Liver (tissue), 10 donors: ENCODE data around the gene HNRNPA1. TPM values are rescaled to one million over a fixed set of nuclear protein-coding genes. Genes with fewer than 3 reads are reported as not detected.

Experiments
- DNase-seq: peaks from one replicate; pipeline ENCODE4 v3.0.0-alpha.2; 2017; ENCODE audit warnings: low spot score
- H3K27ac ChIP-seq, 2 donors: one replicate each; pipeline ENCODE4 v1.7.0; 2013; ENCODE audit warnings: inconsistent platforms in 2 of 2, low read length in 2 of 2, control low read depth in 1 of 2, low read depth in 1 of 2, mild to moderate bottlenecking in 1 of 2
- H3K27me3 ChIP-seq, 4 donors: one replicate each; pipeline versions ENCODE4 v1.6.1 to v1.7.0; 2013; ENCODE audit warnings: low read length in 3 of 4, inconsistent platforms in 1 of 4, mild to moderate bottlenecking in 1 of 4, moderate library complexity in 1 of 4; ENCODE audit not compliant: control insufficient read depth in 4 of 4, insufficient read depth in 4 of 4
- H3K36me3 ChIP-seq, 4 donors: one replicate each; pipeline versions ENCODE4 v1.6.1 to v1.7.0; 2013; ENCODE audit warnings: low read length in 3 of 4, mild to moderate bottlenecking in 3 of 4, low read depth in 1 of 4, moderate library complexity in 1 of 4; ENCODE audit not compliant: control insufficient read depth in 4 of 4, insufficient read depth in 3 of 4
- H3K4me1 ChIP-seq, 4 donors: one replicate each; pipeline versions ENCODE4 v1.6.1 to v1.7.0; 2013; ENCODE audit warnings: low read length in 3 of 4, mild to moderate bottlenecking in 3 of 4, moderate library complexity in 1 of 4; ENCODE audit not compliant: control insufficient read depth in 4 of 4, insufficient read depth in 4 of 4
- H3K4me3 ChIP-seq, 3 donors: one replicate each; pipeline versions ENCODE4 v1.6.1 to v1.7.0; 2013; ENCODE audit warnings: low read length in 3 of 3, control low read depth in 1 of 3, low read depth in 1 of 3, mild to moderate bottlenecking in 1 of 3
- H3K9ac ChIP-seq, 2 donors: one replicate each; pipeline ENCODE4 v1.7.0; 2013; ENCODE audit warnings: low read length in 2 of 2, mild to moderate bottlenecking in 2 of 2, moderate library complexity in 2 of 2, control low read depth in 1 of 2, low read depth in 1 of 2
- H3K9me3 ChIP-seq, 4 donors: one replicate each; pipeline versions ENCODE4 v1.6.1 to v1.7.0; 2013; ENCODE audit warnings: low read length in 3 of 4; ENCODE audit not compliant: control insufficient read depth in 4 of 4
- EGR1 ChIP-seq, 2 donors: IDR thresholded peaks; 2 replicates each; pipeline ENCODE4 v1.6.1; 2016 to 2018; ENCODE audit warnings: antibody characterized with exemption in 2 of 2, low read depth in 2 of 2
- FOXA1 ChIP-seq: IDR thresholded peaks from 2 replicates; pipeline ENCODE4 v1.6.1; 2016; ENCODE audit warnings: antibody characterized with exemption
- FOXA2 ChIP-seq: IDR thresholded peaks from 2 replicates; pipeline ENCODE4 v1.6.1; 2016; ENCODE audit warnings: antibody characterized with exemption
- GABPA ChIP-seq, 2 donors: IDR thresholded peaks in 1 of 2; conservative IDR thresholded peaks in 1 of 2; 2 replicates each; pipeline ENCODE4 v1.6.1; 2016; ENCODE audit warnings: antibody characterized with exemption in 2 of 2, mild to moderate bottlenecking in 1 of 2, moderate library complexity in 1 of 2
- HNF4A ChIP-seq, 2 donors: conservative IDR thresholded peaks; 2 replicates each; pipeline ENCODE4 v1.6.1; 2016; ENCODE audit warnings: antibody characterized with exemption in 2 of 2, mild to moderate bottlenecking in 2 of 2
- HNF4G ChIP-seq: IDR thresholded peaks from 2 replicates; pipeline ENCODE4 v1.6.1; 2016; ENCODE audit warnings: antibody characterized with exemption
- JUND ChIP-seq, 2 donors: IDR thresholded peaks; 2 replicates each; pipeline ENCODE4 v1.6.1; 2016; ENCODE audit warnings: antibody characterized with exemption in 2 of 2
- NR2F2 ChIP-seq: IDR thresholded peaks from 2 replicates; pipeline ENCODE4 v1.6.1; 2016; ENCODE audit warnings: antibody characterized with exemption
- RAD21 ChIP-seq, 2 donors: IDR thresholded peaks; 2 replicates each; pipeline ENCODE4 v1.6.1; 2016; ENCODE audit warnings: antibody characterized with exemption in 2 of 2, mild to moderate bottlenecking in 2 of 2
- RXRA ChIP-seq, 2 donors: IDR thresholded peaks; 2 replicates each; pipeline ENCODE4 v1.6.1; 2017 to 2018; ENCODE audit warnings: antibody characterized with exemption in 2 of 2, mild to moderate bottlenecking in 1 of 2
- SP1 ChIP-seq: IDR thresholded peaks from 2 replicates; pipeline ENCODE4 v1.6.1; 2018; ENCODE audit warnings: antibody characterized with exemption, mild to moderate bottlenecking
- TAF1 ChIP-seq: conservative IDR thresholded peaks from 2 replicates; pipeline ENCODE4 v1.6.1; 2016; ENCODE audit warnings: antibody characterized with exemption, mild to moderate bottlenecking
- YY1 ChIP-seq: IDR thresholded peaks from 2 replicates; pipeline ENCODE4 v1.6.1; 2016; ENCODE audit warnings: antibody characterized with exemption, mild to moderate bottlenecking
- ZBTB33 ChIP-seq: IDR thresholded peaks from 2 replicates; pipeline ENCODE4 v1.6.1; 2016; ENCODE audit warnings: antibody characterized with exemption
- WGBS: extraction: QIAGEN DNeasy Blood & Tissue Kit; methylation state at CpG from one replicate; pipeline ENCODE4 v1.1.7; 2013; 5-methylcytosine and 5-hydroxymethylcytosine counted together
- polyA plus RNA-seq, 2 donors: library from polyadenylated mRNA; stranded (reverse) in 1 of 2; unstranded in 1 of 2; fragments of 200-250 nt in 1 of 2; fragments of >200 nt in 1 of 2; fragmentation: Nextera tagmentation in 1 of 2; extraction: Ambion mirVana in 1 of 2; gene quantifications; one replicate each; pipeline versions ENCODE4 v1.2.1 to v1.2.3, GENCODE V29; 2013 to 2015
- small RNA-seq: library from RNA; depleted of rRNA; stranded (forward); fragments of <200 nt; gene quantifications from one replicate; pipeline ENCODE3, GENCODE V24; 2014
- total RNA-seq, 2 donors: library from RNA; depleted of rRNA; stranded (reverse); fragments of >200 nt; gene quantifications; one replicate each; pipeline ENCODE4 v1.2.3, GENCODE V29; 2014
- TF ChIP-seq, protein P1 (sequence below): fragments of 150-350 bp; IDR thresholded peaks from 2 replicates; pipeline ENCODE4 v1.5.1; 2017; ENCODE audit warnings: improper control_type of control experiment, low read depth, low read length; ENCODE audit not compliant: missing input control
- TF ChIP-seq, protein P2 (sequence below): IDR thresholded peaks from 2 replicates; pipeline ENCODE4 v1.6.1; 2016; ENCODE audit warnings: antibody characterized with exemption
- donor health status: healthy.
- donor health status: healthy.
- donor health status: healthy.
- donor health status: healthy.
- donor health status: healthy.

Gene HNRNPA1
- total and polyA plus RNA-seq, 4 donors: 81.0 to 274 (median 205) TPM

DNA sequence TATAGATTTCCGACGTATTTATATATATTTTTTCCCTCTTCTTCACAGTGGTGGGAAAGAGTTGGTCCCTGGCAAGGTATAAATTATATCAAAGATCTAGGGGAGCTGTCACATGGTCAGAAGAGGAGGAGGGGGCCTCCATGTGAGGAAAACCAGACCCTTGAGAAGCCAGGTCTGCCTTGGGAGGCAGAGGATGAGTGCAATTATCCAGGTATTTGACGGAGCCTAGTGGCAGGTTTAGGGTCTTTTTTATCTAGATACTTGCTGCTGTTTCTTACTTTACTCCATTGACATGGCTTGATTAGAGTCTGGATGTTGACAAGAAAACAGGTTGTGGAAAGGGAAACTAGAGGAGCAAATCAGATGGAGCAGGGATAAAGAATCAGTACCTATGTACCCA lies 49.9 kb downstream of the HNRNPA1 start:
- H3K36me3 ChIP-seq: no peaks in the 10 kb centered on the region
- H3K4me3 ChIP-seq: no peak overlapping the region
- H3K27me3 ChIP-seq: no peaks in the 10 kb centered on the region
- DNase-seq: no peak
- H3K9ac ChIP-seq: no peak overlapping the region
- no peaks in the 10 kb centered on the region for H3K9me3 ChIP-seq
- H3K27ac ChIP-seq: no peak overlapping the region
- 89% methylated on average over 3 of the region's 3 CpGs for WGBS
- peaks cover 8 to 19% (median 16%) of the 10 kb centered on the region in 4 donors for H3K4me1 ChIP-seq
- TF ChIP-seq HNF4G (no peak), RAD21 (IDR thresholded peaks at IDR 0.05) (no peak)

DNA sequence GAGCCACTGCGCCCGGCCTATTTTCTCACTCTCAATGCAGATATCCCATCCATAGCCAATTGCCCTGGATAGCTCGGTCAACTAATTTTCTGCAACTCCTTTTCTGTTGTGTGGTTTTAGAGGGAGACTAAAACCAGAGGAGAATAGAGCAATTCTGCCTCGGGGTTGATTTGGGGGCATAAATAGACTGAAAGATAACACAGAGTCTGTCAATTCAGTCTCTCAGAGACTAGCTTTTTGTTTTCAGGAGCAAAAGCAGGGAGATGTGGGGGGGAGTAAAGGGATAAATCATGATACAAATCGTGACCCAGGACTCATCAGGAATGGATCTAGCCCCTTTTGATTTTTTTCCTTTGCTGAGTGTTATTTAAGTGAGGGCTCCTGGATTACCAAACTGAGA lies 50.9 kb downstream of the HNRNPA1 start:
- H3K27me3 ChIP-seq: no peaks in the 10 kb centered on the region
- H3K36me3 ChIP-seq: no peaks in the 10 kb centered on the region
- H3K4me1 ChIP-seq: peaks cover 10 to 18% (median 14%) of the 10 kb centered on the region in 4 donors
- no peak for DNase-seq
- TF ChIP-seq YY1 (no peak), HNF4G (no peak)
- H3K27ac ChIP-seq: no peak overlapping the region
- H3K9ac ChIP-seq: no peak overlapping the region
- H3K4me3 ChIP-seq: no peak overlapping the region
- WGBS: 93% methylated on average over 5 of the region's 5 CpGs
- no peaks in the 10 kb centered on the region for H3K9me3 ChIP-seq

GRCh38 chr12:54333420-54334034 lies 53.0 kb downstream of the HNRNPA1 start:
- no peaks in the 10 kb centered on the region for H3K36me3 ChIP-seq
- no peak overlapping the region for H3K9ac ChIP-seq
- TF ChIP-seq, protein P1, sequence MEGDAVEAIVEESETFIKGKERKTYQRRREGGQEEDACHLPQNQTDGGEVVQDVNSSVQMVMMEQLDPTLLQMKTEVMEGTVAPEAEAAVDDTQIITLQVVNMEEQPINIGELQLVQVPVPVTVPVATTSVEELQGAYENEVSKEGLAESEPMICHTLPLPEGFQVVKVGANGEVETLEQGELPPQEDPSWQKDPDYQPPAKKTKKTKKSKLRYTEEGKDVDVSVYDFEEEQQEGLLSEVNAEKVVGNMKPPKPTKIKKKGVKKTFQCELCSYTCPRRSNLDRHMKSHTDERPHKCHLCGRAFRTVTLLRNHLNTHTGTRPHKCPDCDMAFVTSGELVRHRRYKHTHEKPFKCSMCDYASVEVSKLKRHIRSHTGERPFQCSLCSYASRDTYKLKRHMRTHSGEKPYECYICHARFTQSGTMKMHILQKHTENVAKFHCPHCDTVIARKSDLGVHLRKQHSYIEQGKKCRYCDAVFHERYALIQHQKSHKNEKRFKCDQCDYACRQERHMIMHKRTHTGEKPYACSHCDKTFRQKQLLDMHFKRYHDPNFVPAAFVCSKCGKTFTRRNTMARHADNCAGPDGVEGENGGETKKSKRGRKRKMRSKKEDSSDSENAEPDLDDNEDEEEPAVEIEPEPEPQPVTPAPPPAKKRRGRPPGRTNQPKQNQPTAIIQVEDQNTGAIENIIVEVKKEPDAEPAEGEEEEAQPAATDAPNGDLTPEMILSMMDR: no peak
- TF ChIP-seq, protein P2, sequence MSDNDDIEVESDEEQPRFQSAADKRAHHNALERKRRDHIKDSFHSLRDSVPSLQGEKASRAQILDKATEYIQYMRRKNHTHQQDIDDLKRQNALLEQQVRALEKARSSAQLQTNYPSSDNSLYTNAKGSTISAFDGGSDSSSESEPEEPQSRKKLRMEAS: no peak
- no peak for TF ChIP-seq JUND (IDR thresholded peaks at IDR 0.05)
- TF ChIP-seq EGR1 (IDR thresholded peaks at IDR 0.05; ENCODE audit: low read depth in 2 of 2): no peak
- no peak for TF ChIP-seq RAD21 (IDR thresholded peaks at IDR 0.05)
- TF ChIP-seq NR2F2: no peak
- no peak for TF ChIP-seq GABPA (IDR thresholded peaks at IDR 0.05 in 1 of 2, conservative IDR thresholded peaks at IDR 0.05 in 1 of 2)
- TF ChIP-seq HNF4A (conservative IDR thresholded peaks at IDR 0.05): no peak
- no peak for TF ChIP-seq TAF1
- no peak for TF ChIP-seq YY1
- TF ChIP-seq RXRA (IDR thresholded peaks at IDR 0.05): no peak
- TF ChIP-seq FOXA1: no peak
- no peak for TF ChIP-seq SP1
- no peak for TF ChIP-seq ZBTB33
- TF ChIP-seq FOXA2: no peak
- no peak overlapping the region for H3K4me3 ChIP-seq
- no peaks in the 10 kb centered on the region for H3K9me3 ChIP-seq
- H3K27ac ChIP-seq: no peak overlapping the region
- DNase-seq: no peak
- no peaks in the 10 kb centered on the region for H3K27me3 ChIP-seq
- peaks cover 11 to 30% (median 27%) of the 10 kb centered on the region in 4 donors for H3K4me1 ChIP-seq
- WGBS: 98% methylated on average over 4 of the region's 4 CpGs

Small RNA genes within 50 kb of the gene (small RNA-seq; reads per million reads assigned to genes)
- gene RN7SL390P (not detected), gene RNU6-950P (not detected)

Other genes starting within 250 kb of the HNRNPA1 start
- gene HOXC5, start 247.7 kb upstream of the HNRNPA1 start, total RNA-seq: not detected
- not detected for gene HOXC5, start 247.7 kb upstream of the HNRNPA1 start, polyA plus RNA-seq
- gene HOXC4, start 226.9 kb upstream of the HNRNPA1 start, total RNA-seq: not detected
- gene HOXC4, start 226.9 kb upstream of the HNRNPA1 start, polyA plus RNA-seq: under 1 TPM in 1 of 2 donors, not detected in 1; 0.02 TPM
- 10 to 100 TPM; 17.6 to 22.9 TPM for gene SMUG1, start 91.7 kb upstream of the HNRNPA1 start, total RNA-seq
- gene SMUG1, start 91.7 kb upstream of the HNRNPA1 start, polyA plus RNA-seq: 10 to 100 TPM; 28.0 to 42.9 TPM
- 10 to 100 TPM; 15.1 to 62.3 TPM for gene CBX5, start 604 bp upstream of the HNRNPA1 start, total RNA-seq
- 1 to 10 TPM; 4.4 to 10.0 TPM for gene CBX5, start 604 bp upstream of the HNRNPA1 start, polyA plus RNA-seq
- 100 to 1,000 TPM in 1 of 2 donors, 1 to 10 TPM in 1; 1.7 to 155 TPM for gene NFE2, start 20.3 kb downstream of the HNRNPA1 start, total RNA-seq
- under 1 TPM; 0.44 to 0.71 TPM for gene NFE2, start 20.3 kb downstream of the HNRNPA1 start, polyA plus RNA-seq
- gene COPZ1, start 44.4 kb downstream of the HNRNPA1 start, total RNA-seq: 10 to 100 TPM; 54.6 to 87.7 TPM
- 10 to 100 TPM; 71.9 to 92.6 TPM for gene COPZ1, start 44.4 kb downstream of the HNRNPA1 start, polyA plus RNA-seq
- under 1 TPM; 0.33 to 0.37 TPM for gene GPR84, start 83.8 kb downstream of the HNRNPA1 start, total RNA-seq
- under 1 TPM in 1 of 2 donors, not detected in 1; 0.09 TPM for gene GPR84, start 83.8 kb downstream of the HNRNPA1 start, polyA plus RNA-seq
- 1 to 10 TPM; 2.8 to 4.0 TPM for gene ZNF385A, start 104.0 kb downstream of the HNRNPA1 start, total RNA-seq
- 1 to 10 TPM; 2.5 to 2.8 TPM for gene ZNF385A, start 104.0 kb downstream of the HNRNPA1 start, polyA plus RNA-seq
- gene ITGA5, start 138.5 kb downstream of the HNRNPA1 start, total RNA-seq: 10 to 100 TPM; 52.2 to 60.7 TPM
- 10 to 100 TPM; 26.6 to 27.1 TPM for gene ITGA5, start 138.5 kb downstream of the HNRNPA1 start, polyA plus RNA-seq
- under 1 TPM; 0.33 to 0.89 TPM for gene GTSF1, start 192.9 kb downstream of the HNRNPA1 start, total RNA-seq
- under 1 TPM in 1 of 2 donors, not detected in 1; 0.57 TPM for gene GTSF1, start 192.9 kb downstream of the HNRNPA1 start, polyA plus RNA-seq
- 10 to 100 TPM; 12.4 to 32.0 TPM for gene NCKAP1L, start 217.0 kb downstream of the HNRNPA1 start, total RNA-seq
- gene NCKAP1L, start 217.0 kb downstream of the HNRNPA1 start, polyA plus RNA-seq: 1 to 10 TPM; 1.3 to 4.6 TPM